Measurements from ENCODE around the gene MAST4. TPM values are rescaled to one million over a fixed set of nuclear protein-coding genes. Genes with fewer than 3 reads are reported as not detected.

MAST4 gene
- total RNA-seq, 2 donors from 2014 or later, result 30.5 to 47.8 TPM

GRCh38 chr5:66915531-66915930, 319.3 kb downstream of the MAST4 start:
- no peaks in the 10 kb centered on the region for H3K4me1 ChIP-seq (ENCODE audit: control insufficient read depth in 1 of 2, low read depth in 2 of 2)
- ATAC-seq (ENCODE audit: insufficient number of reproducible peaks, low FRiP score, low read depth), result no peak

GRCh38 chr5:66922881-66923280, 326.7 kb downstream of the MAST4 start:
- no peaks in the 10 kb centered on the region for H3K36me3 ChIP-seq
- no peaks in the 10 kb centered on the region for H3K27me3 ChIP-seq (replicated peaks; ENCODE audit: insufficient read depth)
- no peak for TF ChIP-seq CTCF (IDR thresholded peaks at IDR 0.05)
- H3K4me3 ChIP-seq, result no peak overlapping the region
- H3K27ac ChIP-seq, result no peak overlapping the region
- DNase-seq (ENCODE audit: low spot score), result no peak
- no peaks in the 10 kb centered on the region for H3K9me3 ChIP-seq
- ATAC-seq (ENCODE audit: insufficient number of reproducible peaks, low FRiP score, low read depth), result no peak
- H3K4me1 ChIP-seq (ENCODE audit: control insufficient read depth in 1 of 2, low read depth in 2 of 2), result no peaks in the 10 kb centered on the region

More at GRCh38 chr5:66915531-66915930, 319.3 kb downstream of the MAST4 start:
- Histone ChIP-seq H3K27me3 (replicated peaks; ENCODE audit: insufficient read depth) (no peaks in the 10 kb centered on the region), H3K27ac (no peak overlapping the region), H3K9me3 (no peaks in the 10 kb centered on the region), H3K36me3 (no peaks in the 10 kb centered on the region), H3K4me3 (no peak overlapping the region)
- no peak for TF ChIP-seq CTCF (IDR thresholded peaks at IDR 0.05)
- DNase-seq (ENCODE audit: low spot score), result no peak

- H3K27ac ChIP-seq, result no peak overlapping the region
Observed at GRCh38 chr5:66923457-66923856, 327.3 kb downstream of the MAST4 start.

GRCh38 chr5:66923922-66924321, 327.7 kb downstream of the MAST4 start:
- Histone ChIP-seq H3K27ac (no peak overlapping the region), H3K9me3 (no peaks in the 10 kb centered on the region), H3K4me3 (no peak overlapping the region), H3K27me3 (replicated peaks; ENCODE audit: insufficient read depth) (no peaks in the 10 kb centered on the region), H3K36me3 (no peaks in the 10 kb centered on the region), H3K4me1 (ENCODE audit: control insufficient read depth in 1 of 2, low read depth in 2 of 2) (no peaks in the 10 kb centered on the region)
- no peak for ATAC-seq (ENCODE audit: insufficient number of reproducible peaks, low FRiP score, low read depth)
- DNase-seq (ENCODE audit: low spot score), result no peak
- TF ChIP-seq CTCF (IDR thresholded peaks at IDR 0.05), result no peak

More at GRCh38 chr5:66923457-66923856, 327.3 kb downstream of the MAST4 start:
- ATAC-seq (ENCODE audit: insufficient number of reproducible peaks, low FRiP score, low read depth) (no peak), DNase-seq (ENCODE audit: low spot score) (no peak)
- H3K4me3 ChIP-seq, result no peak overlapping the region
- no peaks in the 10 kb centered on the region for H3K4me1 ChIP-seq (ENCODE audit: control insufficient read depth in 1 of 2, low read depth in 2 of 2)
- no peaks in the 10 kb centered on the region for H3K36me3 ChIP-seq
- no peak for TF ChIP-seq CTCF (IDR thresholded peaks at IDR 0.05)
- H3K9me3 ChIP-seq, result no peaks in the 10 kb centered on the region
- H3K27me3 ChIP-seq (replicated peaks; ENCODE audit: insufficient read depth), result no peaks in the 10 kb centered on the region

GRCh38 chr5:66927140-66927539, 330.9 kb downstream of the MAST4 start:
- no peak overlapping the region for H3K27ac ChIP-seq
- H3K4me3 ChIP-seq, result no peak overlapping the region
- no peak for DNase-seq (ENCODE audit: low spot score)
- H3K9me3 ChIP-seq, result no peaks in the 10 kb centered on the region
- no peak for TF ChIP-seq CTCF (IDR thresholded peaks at IDR 0.05)
- ATAC-seq (ENCODE audit: insufficient number of reproducible peaks, low FRiP score, low read depth), result no peak
- H3K4me1 ChIP-seq (ENCODE audit: control insufficient read depth in 1 of 2, low read depth in 2 of 2), result no peaks in the 10 kb centered on the region
- no peaks in the 10 kb centered on the region for H3K27me3 ChIP-seq (replicated peaks; ENCODE audit: insufficient read depth)
- H3K36me3 ChIP-seq, result no peaks in the 10 kb centered on the region

All from thoracic aorta (tissue), 2 donors.